Fibroblast of skin of abdomen (primary cell): Measurements from ENCODE around the gene SAMD5.
A peak's percentile ranks its signal among the peaks of the same experiment; 100 is the strongest.
"Not testable (repeated sequence)": the region's sequence is repeated elsewhere in the genome, so short reads cannot be mapped to it uniquely, and the experiment has no call there.

Experiments
- DNase-seq: peaks from one replicate; pipeline ENCODE4 v3.0.0-alpha.2; 2013

Gene SAMD5

GRCh38 chr6:147528511-147529145, 20.1 kb downstream of the SAMD5 start:
- DNase-seq: peak; percentile 28

DNA sequence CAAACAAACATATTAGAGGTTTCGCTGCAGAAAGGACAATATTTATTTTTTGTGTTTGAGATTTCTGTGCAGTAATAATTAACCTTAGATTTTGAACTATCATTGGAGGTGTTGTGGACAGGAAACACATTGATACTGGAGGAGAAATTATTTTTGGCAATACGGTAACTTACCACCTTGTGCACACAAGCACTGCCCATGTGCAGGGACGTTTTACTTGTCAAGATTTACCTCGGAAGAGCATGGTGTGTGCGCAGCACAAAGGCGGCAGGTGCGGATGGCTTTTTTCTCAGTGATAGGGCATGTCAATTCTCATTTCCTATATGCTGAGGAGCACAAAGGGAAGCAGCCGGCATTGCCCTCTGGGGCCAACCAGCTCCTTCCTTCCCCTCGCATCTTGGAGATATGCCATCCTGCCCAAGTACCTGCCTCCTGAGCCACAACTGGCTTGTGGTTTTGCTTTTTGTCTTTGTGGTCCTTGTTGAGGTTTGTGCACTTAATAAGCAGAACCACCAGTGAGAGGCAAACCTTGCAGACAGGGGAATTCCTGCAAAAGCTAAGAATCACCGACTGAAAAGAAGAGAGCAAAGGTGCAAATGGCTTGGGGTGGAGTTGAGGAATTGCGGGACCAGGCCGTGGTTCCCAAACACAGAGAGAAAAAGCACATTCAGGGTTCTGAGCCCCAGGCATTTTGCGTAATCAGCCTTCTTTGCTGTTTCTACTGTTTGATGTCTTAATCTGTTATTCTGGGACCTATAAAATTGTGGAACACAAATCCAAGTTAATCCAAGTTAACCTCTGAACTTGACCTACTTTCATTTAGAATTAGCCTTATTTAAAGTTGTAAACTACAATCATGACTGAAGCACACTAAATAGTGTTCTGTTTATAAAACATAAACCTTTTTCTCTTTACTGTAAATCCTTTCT, 21.9 kb downstream of the SAMD5 start:
- no peak for DNase-seq

GRCh38 chr6:147531321-147531720, 22.8 kb downstream of the SAMD5 start:
- DNase-seq: no peak

DNA sequence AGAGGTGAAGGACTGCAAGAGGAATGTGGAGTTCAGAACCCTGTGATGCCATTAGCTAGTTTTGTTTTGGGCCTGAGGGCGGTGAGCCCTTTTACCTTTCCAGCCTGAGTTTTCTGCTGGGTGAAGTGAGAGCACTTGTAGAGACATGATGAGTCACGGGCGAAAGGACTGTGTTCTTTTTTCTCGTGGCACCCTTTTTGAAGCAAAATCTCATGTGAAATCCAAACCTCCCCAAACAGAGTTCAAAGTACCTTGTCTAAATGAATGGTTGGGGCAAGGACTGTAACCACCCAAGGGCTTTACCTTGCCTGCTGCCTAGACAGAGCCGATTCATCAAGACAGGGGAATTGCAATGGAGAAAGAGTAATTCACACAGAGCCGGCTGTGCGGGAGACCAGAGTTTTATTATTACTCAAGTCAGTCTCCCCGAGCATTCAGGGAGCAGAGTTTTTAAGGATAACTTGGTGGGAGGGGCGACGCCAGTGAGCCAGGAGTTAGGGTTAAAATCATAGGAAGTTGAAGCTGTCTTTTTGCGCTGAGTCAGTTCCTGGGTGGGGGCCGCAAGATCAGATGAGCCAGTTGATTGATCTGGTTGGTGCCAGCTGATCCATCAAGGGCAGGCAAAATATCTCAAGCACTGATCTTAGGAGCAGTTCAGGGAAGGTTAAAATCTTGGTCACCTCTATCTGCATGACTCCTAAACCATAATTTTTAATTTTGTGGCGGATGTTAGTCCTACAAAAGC, 25.8 kb downstream of the SAMD5 start:
- no peak for DNase-seq

DNA sequence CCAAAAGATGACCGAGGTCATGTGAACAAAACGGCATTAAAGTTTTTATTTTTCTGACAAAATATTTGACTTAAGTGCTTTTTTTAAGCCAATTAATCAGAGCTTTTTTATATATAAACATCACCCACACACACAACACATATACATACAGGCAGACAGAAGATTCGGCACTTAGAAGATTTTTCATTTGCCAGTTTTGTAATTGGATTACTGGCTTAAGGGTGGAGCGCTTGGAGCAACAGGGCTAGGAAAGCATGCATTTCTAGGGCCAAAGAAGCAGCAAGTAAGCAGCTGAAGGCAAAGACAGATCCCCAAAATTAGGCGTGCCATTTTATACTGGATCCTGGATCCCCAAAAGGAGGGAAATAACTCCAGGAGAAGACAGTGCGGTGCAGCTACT, 30.3 kb downstream of the SAMD5 start:
- no peak for DNase-seq

GRCh38 chr6:147540075-147540474, 31.6 kb downstream of the SAMD5 start:
- DNase-seq: no peak

GRCh38 chr6:147542436-147542835, 33.9 kb downstream of the SAMD5 start:
- DNase-seq: not testable (repeated sequence)

DNA sequence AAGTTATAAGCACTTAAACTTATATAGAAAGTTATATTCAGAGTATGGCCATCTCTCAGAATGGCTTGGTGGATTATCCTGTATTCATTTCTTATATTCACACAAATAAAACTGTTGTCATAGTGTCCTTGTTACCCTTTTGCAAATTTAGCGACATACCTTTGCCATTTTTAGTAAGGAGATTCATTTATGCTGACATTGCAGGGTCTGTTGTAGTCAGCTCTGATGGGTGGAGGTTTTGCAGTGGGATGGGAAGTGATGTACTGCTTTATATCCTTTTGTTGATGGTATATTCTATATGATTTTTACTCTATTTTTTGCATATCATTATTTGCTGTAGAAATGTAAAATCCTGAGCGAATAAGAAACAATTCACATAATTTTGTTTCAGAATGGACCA, 35.9 kb downstream of the SAMD5 start:
- no peak for DNase-seq

DNA sequence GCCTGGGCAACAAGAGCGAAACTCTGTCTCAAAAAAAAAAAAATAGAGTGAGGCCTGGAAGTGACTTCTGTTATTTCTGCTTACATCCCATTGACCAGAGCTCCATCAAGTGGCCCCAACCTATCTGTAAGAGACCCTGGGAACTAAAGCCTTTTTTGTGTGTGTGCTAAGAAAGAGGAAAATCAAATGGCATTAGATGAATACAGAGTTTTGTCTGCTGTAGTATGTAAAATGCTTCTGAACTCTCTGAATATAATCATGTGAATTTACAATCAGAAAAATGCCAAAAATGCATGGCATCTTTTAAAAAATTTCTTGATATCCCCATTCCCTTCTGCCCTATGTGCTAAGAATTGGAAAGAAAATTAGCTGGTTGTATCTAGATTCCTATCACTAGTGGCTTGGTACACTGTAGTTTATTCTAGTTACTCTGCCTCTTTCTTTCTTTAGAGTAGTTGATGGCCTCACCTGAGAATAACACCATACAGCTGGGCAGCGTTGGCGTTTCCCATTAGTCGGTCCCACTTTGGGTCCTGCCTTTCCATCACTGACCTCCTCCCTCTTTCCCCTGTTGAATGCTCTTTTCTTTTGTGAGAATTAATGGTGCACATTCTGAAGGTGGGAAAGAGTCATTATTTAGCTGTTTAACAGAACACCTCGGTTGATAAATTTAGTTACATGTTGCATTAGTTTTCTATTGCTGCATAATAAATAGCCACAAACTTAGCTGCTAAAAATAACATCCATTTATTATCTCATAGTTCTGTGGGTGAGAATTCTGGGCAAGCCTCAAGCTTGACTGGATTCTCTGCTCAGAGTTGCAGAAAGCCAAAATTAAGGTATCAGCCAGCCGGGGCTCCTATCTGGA, 38.2 kb downstream of the SAMD5 start:
- DNase-seq: no peak

DNA sequence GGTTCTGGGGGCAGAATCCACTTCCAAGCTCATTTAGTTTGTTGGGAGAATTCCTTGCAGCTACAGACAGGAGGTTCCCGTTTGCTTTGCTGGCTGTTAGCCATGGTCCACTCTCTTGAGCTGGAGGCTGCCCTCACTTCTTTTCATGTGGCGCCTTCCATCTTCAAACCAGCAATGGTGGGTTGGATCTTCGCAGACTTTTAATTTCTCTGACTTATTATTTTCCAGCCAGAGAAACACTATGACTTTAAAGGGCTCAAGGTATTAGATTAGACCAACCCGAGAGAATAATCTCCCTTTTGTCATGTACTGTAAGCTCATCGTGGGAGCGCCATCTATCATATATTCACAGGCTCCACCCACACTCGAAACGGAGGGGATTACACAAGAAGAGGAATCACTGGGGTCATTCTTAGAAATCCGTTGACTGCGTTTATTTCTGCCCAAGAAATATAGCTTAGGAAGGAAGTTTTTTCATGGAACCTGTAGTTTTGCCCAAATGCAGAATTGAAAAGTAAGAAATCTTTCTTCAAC, 38.9 kb downstream of the SAMD5 start:
- DNase-seq: no peak

DNA sequence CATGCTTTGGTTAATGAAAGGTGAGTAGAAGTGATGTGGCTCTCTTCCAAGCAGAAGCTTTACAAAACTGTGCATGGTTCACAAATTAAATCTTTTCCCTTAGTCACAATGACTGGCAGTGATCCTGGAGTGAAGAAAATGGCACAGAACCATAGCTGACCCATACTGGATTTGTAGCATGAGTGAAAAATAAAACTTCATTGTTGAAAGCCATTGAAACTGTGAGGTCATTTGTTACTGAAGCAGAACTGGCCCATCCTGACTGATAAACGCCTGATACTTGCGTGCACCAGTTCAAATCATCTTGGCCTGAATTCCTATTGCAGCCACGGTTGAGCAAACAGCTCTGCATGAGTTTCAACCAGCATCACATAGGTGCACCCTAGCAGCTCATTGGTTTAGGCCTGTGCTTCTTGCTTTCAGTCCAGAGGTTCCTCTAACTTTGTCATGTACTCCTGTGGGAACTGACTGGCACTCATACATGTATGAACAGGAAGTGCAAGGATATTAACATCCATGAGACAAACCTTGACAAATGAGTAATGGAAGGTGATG, 40.5 kb downstream of the SAMD5 start:
- DNase-seq: no peak

GRCh38 chr6:147549531-147549930, 41.0 kb downstream of the SAMD5 start:
- no peak for DNase-seq

DNA sequence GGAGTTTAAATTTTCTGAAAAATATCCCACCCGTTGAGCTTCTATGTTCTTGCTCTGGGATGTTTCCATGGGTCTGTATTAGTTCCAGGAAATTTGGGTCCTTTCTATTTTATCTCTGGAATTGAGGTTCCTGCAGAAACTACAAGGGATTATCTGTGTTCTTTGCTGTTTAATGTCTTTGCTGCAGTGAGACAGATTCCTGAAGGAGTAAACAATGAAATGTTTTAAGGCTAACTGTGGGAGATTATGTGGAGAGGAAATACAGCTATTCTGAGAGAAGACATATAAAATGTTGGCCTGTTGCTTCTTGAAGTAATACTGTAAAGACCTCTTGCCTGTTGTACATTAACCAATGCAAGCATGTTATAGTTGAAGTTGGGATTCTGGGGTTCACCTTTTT, 43.5 kb downstream of the SAMD5 start:
- DNase-seq: no peak

DNA sequence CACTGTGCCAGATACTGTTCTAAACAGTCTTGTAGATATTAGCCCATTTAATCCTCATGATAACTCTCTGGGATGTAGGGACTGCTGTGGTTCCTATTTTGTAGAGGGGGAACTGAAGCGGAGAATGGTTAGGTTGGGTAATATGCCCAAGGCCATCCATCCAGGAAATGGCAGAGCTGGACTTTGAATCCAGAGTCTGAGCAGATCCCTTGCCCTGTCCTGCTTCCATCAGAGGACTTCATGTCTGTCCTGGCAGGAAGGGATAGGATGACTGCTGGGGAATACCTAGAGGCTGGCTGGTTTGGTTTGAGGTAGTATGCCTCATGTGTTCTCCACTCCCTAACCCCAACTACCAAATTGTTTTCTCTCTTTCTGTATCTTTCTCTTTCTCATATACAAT, 44.6 kb downstream of the SAMD5 start:
- no peak for DNase-seq

DNA sequence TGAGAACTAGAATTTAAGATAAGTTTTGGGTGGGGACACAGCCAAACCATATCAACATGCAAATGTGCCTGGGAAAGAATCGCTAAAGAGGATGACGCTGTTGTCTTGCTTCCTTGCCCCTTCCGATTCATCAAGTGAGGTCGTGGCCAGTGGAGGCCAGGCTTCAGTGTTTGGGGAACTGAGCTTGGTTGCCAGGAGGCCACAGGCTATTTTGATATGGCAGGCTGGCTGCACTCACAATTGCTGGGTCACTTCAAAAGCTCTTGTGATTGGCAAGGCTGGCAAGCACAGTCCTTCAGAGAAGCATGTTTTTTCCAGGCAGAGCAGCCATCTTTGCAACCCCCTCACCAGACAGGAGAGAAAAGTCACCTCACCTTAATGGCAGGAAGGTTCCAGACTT, 45.8 kb downstream of the SAMD5 start:
- DNase-seq: no peak

- DNase-seq: no peak
Measured at GRCh38 chr6:147559006-147559405, 50.5 kb downstream of the SAMD5 start.

DNA sequence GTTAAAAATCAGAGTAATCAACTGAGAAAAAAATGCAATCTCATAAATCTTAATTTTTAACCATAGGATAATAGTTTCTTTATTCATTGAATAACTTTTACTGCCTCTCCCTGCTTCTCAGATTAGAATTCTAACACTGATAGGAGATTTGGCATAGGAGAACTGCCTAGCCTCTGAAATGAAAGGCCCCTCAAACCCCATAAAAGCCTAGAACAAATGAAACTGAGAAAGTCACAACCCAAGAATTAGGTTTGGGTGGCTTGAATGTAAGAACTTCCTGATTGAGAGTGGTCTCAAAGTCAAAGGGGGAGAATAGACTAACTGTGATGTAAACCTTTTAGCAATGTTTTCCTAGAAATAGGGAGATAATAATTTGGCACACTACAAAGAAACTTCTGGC, 52.2 kb downstream of the SAMD5 start:
- DNase-seq: no peak

GRCh38 chr6:147561726-147562125, 53.2 kb downstream of the SAMD5 start:
- DNase-seq: peak; percentile 40

- DNase-seq: no peak
Measured at GRCh38 chr6:147563472-147563871, 55.0 kb downstream of the SAMD5 start.

GRCh38 chr6:147564556-147564955, 56.1 kb downstream of the SAMD5 start:
- peak; percentile 17 for DNase-seq

DNA sequence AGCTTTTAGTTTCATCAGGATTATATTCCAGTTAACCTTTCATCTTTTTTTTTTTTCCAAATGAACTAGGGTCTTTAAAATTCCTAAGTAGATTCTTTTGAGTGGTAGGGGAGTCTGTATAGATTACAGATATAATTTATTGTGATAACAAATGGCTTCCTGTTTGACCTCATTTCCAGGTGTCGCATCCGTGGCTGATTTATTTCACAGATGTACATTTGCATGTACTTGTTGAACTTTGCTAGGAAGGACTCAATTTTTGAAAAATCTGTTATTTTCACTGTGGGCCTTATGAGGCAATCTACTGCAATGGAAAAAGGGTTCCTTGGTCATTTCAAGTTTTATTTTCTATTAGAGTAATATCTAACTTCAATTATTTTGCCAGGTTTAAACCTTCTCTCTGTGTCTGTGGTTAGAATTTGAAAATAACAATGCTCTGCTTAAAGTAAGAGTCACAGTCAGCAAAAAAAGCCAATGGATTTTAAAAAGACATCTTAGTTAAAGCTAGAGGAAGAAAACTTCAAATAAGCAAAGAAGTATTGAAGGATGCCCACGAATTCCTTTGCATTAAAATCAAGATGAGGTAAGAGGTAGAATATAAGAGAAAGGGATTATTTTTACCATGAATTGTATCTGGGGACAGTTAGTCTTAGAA, 57.9 kb downstream of the SAMD5 start:
- no peak for DNase-seq
